ENCODE data around the gene FNIP2. TPM values are rescaled to one million over a fixed set of nuclear protein-coding genes. Genes with fewer than 3 reads are reported as not detected.

FNIP2 gene
- 10 to 100 TPM; 31.5 to 92.1 (median 53.4) TPM for total RNA-seq
- 10 to 100 TPM; 15.6 to 33.3 (median 19.1) TPM for polyA plus RNA-seq
- long read RNA-seq, donor 1, full-length matches to known transcripts = 2 of 28 reads
- long read RNA-seq, donor 1, partial matches to known transcripts = 6 of 28 reads
- long read RNA-seq, donor 1, other reads (novel, unspliced or antisense) = 20 of 28 reads
- long read RNA-seq, donor 2, full-length matches to known transcripts = 4 of 149 reads
- long read RNA-seq, donor 2, partial matches to known transcripts = 56 of 149 reads
- long read RNA-seq, donor 2, other reads (novel, unspliced or antisense) = 89 of 149 reads

- WGBS, 3 donors = 1 to 2% (median 2%) methylated on average over 56 to 88 of the region's 88 CpGs
- peaks cover 43% of the 10 kb centered on the region for H3K4me1 ChIP-seq
- H3K27ac ChIP-seq = peak within 1 kb of the TSS; percentile 96
- no peaks in the 10 kb centered on the region for H3K9me3 ChIP-seq
- DNase-seq = peak; percentile 84 to 93
- peak; percentile 92 to 96 (median 94) for ATAC-seq
- intact Hi-C loops (cut with DNase I) = loop anchor here (1.0 to 5.0 kb wide), 5 partner anchors 36 to 334 kb away; partner anchors contain the start of gene RAPGEF2 (in 1 of the 2)
- no peak for TF ChIP-seq CTCF (IDR thresholded peaks at IDR 0.05)
- no peaks in the 10 kb centered on the region for H3K36me3 ChIP-seq (ENCODE audit: insufficient read depth in 1 of 2, low read depth in 1 of 2)
- peak within 1 kb of the TSS; percentile 70 for H3K4me3 ChIP-seq
- no peaks in the 10 kb centered on the region for H3K27me3 ChIP-seq (ENCODE audit: insufficient read depth in 3 of 3, low read length in 2 of 3)
Observed at GRCh38 chr4:158768555-158769174, at the start of gene FNIP2. FNIP2 (plus strand) TSS chr4:158769026; CDS start chr4:158769213, 187 bp downstream.

DNA sequence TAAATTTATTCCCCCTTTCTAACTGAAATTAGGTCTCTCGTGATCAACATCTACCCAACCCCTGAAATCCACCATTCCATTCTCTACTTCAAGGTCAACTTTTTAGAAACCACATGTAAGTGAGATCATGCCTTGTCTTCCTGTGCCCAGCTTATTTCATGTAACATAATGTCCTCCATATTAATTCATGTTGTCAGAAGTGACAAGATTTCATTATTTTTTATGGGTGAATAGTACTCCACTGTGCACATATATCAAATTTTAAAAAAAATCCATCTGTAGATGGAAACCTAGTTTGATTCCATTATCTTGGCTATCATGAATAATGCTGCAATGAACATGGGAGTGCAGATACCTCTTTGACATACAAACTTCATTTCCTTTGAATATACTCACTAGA, 47.1 kb upstream of the FNIP2 start:
- Histone ChIP-seq H3K27me3 (ENCODE audit: insufficient read depth in 3 of 3, low read length in 2 of 3) (no peaks in the 10 kb centered on the region), H3K4me3 (peak overlapping the region; percentile 98), H3K4me1 (peaks cover 19% of the 10 kb centered on the region), H3K36me3 (ENCODE audit: insufficient read depth in 1 of 2, low read depth in 1 of 2) (peaks cover 4 to 45% of the 10 kb centered on the region in 2 donors), H3K27ac (peak overlapping the region; percentile 96), H3K9me3 (no peaks in the 10 kb centered on the region)
- TF ChIP-seq CTCF (IDR thresholded peaks at IDR 0.05) = no peak
- intact Hi-C loops (cut with DNase I) = loop anchor here in 1 of 2 donors (5.0 to 10.0 kb wide), 3 partner anchors 44 to 723 kb away; no protein-coding TSS in a partner anchor
- no peak for ATAC-seq
- no peak for DNase-seq
- 93 to 97% (median 97%) methylated on average over 1 of the region's 1 CpG for WGBS, 3 donors

DNA sequence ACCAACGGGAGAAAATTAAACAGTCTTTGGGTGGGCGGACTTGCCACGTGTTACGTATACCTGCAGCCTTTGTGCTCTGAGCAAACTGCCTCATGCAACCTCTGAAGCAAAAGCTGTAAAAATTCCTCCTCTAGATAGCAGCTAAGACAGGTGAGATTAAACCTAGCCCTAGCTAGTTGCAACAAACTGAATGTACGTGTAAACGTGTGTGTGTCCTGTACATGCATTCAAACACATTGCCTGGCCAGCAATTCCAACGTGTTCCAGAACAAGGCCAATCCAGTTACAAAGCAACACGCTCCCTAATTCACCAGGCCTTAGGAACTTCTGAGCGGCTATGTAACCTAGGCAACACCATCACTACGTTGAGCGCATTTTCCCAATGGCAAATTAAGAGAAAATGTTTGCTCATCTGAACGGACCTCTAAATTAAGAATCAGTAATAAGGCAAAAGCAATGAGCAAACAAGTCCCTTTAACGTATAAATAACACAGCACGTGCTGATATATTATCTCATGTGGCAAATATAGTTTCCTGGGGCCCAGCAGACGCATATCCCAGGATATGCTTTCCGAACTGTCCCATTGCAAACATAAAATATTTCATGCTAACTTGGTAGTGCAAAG, 46.4 kb upstream of the FNIP2 start:
- ATAC-seq (peak in 3 of 4 donors; percentile 31 to 66 (median 44)), DNase-seq (no peak)
- Histone ChIP-seq H3K9me3 (no peaks in the 10 kb centered on the region), H3K36me3 (ENCODE audit: insufficient read depth in 1 of 2, low read depth in 1 of 2) (peaks cover 4 to 38% of the 10 kb centered on the region in 2 donors), H3K27me3 (ENCODE audit: insufficient read depth in 3 of 3, low read length in 2 of 3) (no peaks in the 10 kb centered on the region), H3K4me3 (peak overlapping the region; percentile 98), H3K4me1 (peaks cover 19% of the 10 kb centered on the region), H3K27ac (peak overlapping the region; percentile 96)
- no peak for TF ChIP-seq CTCF (IDR thresholded peaks at IDR 0.05)
- WGBS, 3 donors = 11 to 12% (median 12%) methylated on average over 16 of the region's 16 CpGs
- intact Hi-C loops (cut with DNase I) = loop anchor here in 1 of 2 donors (5.0 to 10.0 kb wide), 3 partner anchors 45 to 722 kb away; no protein-coding TSS in a partner anchor

- peaks cover 19% of the 10 kb centered on the region for H3K4me1 ChIP-seq
- H3K4me3 ChIP-seq = peak within 1 kb of the TSS; percentile 98
- peak; percentile 97 to 99 (median 98) for ATAC-seq
- H3K27me3 ChIP-seq (ENCODE audit: insufficient read depth in 3 of 3, low read length in 2 of 3) = no peaks in the 10 kb centered on the region
- peaks cover 4 to 31% of the 10 kb centered on the region in 2 donors for H3K36me3 ChIP-seq (ENCODE audit: insufficient read depth in 1 of 2, low read depth in 1 of 2)
- TF ChIP-seq CTCF (IDR thresholded peaks at IDR 0.05) = no peak
- intact Hi-C loops (cut with DNase I) = loop anchor here in 1 of 2 donors (5.0 to 10.0 kb wide), 3 partner anchors 46 to 722 kb away; no protein-coding TSS in a partner anchor
- 0 to 1% (median 0%) methylated on average over 63 to 65 of the region's 65 CpGs for WGBS, 3 donors
- no peaks in the 10 kb centered on the region for H3K9me3 ChIP-seq
- H3K27ac ChIP-seq = peak within 1 kb of the TSS; percentile 96
- DNase-seq = peak; percentile 86 to 94
Observed at GRCh38 chr4:158722917-158723793, 45.7 kb upstream of the FNIP2 start, which contains the start of gene PPID. PPID (minus strand) TSS chr4:158723396; CDS start chr4:158723288, 108 bp downstream.
